ENCODE measurements around the gene NOD1.

The NOD1 gene

GRCh38 chr7:30379741-30380140 is 98.8 kb downstream of the NOD1 start:
- no peak for TF ChIP-seq ZC3H10 (CRISPR knock-in tag; IDR thresholded peaks at IDR 0.05)
- no peak for TF ChIP-seq TCF4 (CRISPR knock-in tag; IDR thresholded peaks at IDR 0.05; ENCODE audit: borderline replicate concordance)
- TF ChIP-seq BACH2 (CRISPR knock-in tag; IDR thresholded peaks at IDR 0.05; ENCODE audit: borderline replicate concordance) = no peak
- TF ChIP-seq RARB (CRISPR knock-in tag; IDR thresholded peaks at IDR 0.05) = no peak
- TF ChIP-seq PATZ1 (CRISPR knock-in tag; IDR thresholded peaks at IDR 0.05; ENCODE audit: borderline replicate concordance) = no peak
- TF ChIP-seq CSRNP3 (CRISPR knock-in tag; IDR thresholded peaks at IDR 0.05) = no peak
- no peak for TF ChIP-seq OSR1 (CRISPR knock-in tag; IDR thresholded peaks at IDR 0.05)
- TF ChIP-seq ZFP30 (CRISPR knock-in tag; IDR thresholded peaks at IDR 0.05) = no peak
- no peak for TF ChIP-seq CREB5 (CRISPR knock-in tag; IDR thresholded peaks at IDR 0.05; ENCODE audit: low read depth)
- TF ChIP-seq PPARA (CRISPR knock-in tag; IDR thresholded peaks at IDR 0.05; ENCODE audit: borderline replicate concordance) = no peak
- no peak for TF ChIP-seq ZNF70 (CRISPR knock-in tag; IDR thresholded peaks at IDR 0.05)
- no peak for TF ChIP-seq ISL1 (CRISPR knock-in tag; IDR thresholded peaks at IDR 0.05)
- TF ChIP-seq ESRRG (CRISPR knock-in tag; IDR thresholded peaks at IDR 0.05) = no peak
- TF ChIP-seq ZFP3 (CRISPR knock-in tag; IDR thresholded peaks at IDR 0.05) = no peak
- TF ChIP-seq TSHZ2 (CRISPR knock-in tag; IDR thresholded peaks at IDR 0.05) = no peak
- TF ChIP-seq POU6F1 (CRISPR knock-in tag; IDR thresholded peaks at IDR 0.05; ENCODE audit: borderline replicate concordance, low read depth) = no peak
- TF ChIP-seq TOX (CRISPR knock-in tag; IDR thresholded peaks at IDR 0.05; ENCODE audit: borderline replicate concordance) = no peak
- TF ChIP-seq GLIS3 (CRISPR knock-in tag; IDR thresholded peaks at IDR 0.05) = no peak
- TF ChIP-seq ZNF565 (CRISPR knock-in tag; conservative IDR thresholded peaks at IDR 0.05; ENCODE audit: low read depth) = no peak
- no peak for TF ChIP-seq CSDC2 (CRISPR knock-in tag; IDR thresholded peaks at IDR 0.05)
- ATAC-seq = no peak

- no peak for ATAC-seq
- TF ChIP-seq POU6F1 (CRISPR knock-in tag; IDR thresholded peaks at IDR 0.05; ENCODE audit: borderline replicate concordance, low read depth) (no peak), SNAI2 (CRISPR knock-in tag; IDR thresholded peaks at IDR 0.05) (no peak), TOX (CRISPR knock-in tag; IDR thresholded peaks at IDR 0.05; ENCODE audit: borderline replicate concordance) (no peak), ESRRG (CRISPR knock-in tag; IDR thresholded peaks at IDR 0.05) (no peak), ZFP30 (CRISPR knock-in tag; IDR thresholded peaks at IDR 0.05) (no peak), PATZ1 (CRISPR knock-in tag; IDR thresholded peaks at IDR 0.05; ENCODE audit: borderline replicate concordance) (no peak), CSRNP3 (CRISPR knock-in tag; IDR thresholded peaks at IDR 0.05) (no peak), CREB5 (CRISPR knock-in tag; IDR thresholded peaks at IDR 0.05; ENCODE audit: low read depth) (no peak), ZNF70 (CRISPR knock-in tag; IDR thresholded peaks at IDR 0.05) (no peak), TCF4 (CRISPR knock-in tag; IDR thresholded peaks at IDR 0.05; ENCODE audit: borderline replicate concordance) (no peak), OSR1 (CRISPR knock-in tag; IDR thresholded peaks at IDR 0.05) (no peak), ARNTL (CRISPR knock-in tag; IDR thresholded peaks at IDR 0.05; ENCODE audit: borderline replicate concordance, low read depth) (no peak), ZFP3 (CRISPR knock-in tag; IDR thresholded peaks at IDR 0.05) (no peak), BACH2 (CRISPR knock-in tag; IDR thresholded peaks at IDR 0.05; ENCODE audit: borderline replicate concordance) (no peak)
Measured at GRCh38 chr7:30379131-30379530, 99.5 kb downstream of the NOD1 start.
